HuH-7 (cell line): ENCODE data around the gene MACROD1.

ENCODE experiments used
- DNase-seq: peaks from one replicate; pipeline ENCODE4 v3.0.0; 2011; ENCODE audit warnings: low spot score

The MACROD1 gene

DNA sequence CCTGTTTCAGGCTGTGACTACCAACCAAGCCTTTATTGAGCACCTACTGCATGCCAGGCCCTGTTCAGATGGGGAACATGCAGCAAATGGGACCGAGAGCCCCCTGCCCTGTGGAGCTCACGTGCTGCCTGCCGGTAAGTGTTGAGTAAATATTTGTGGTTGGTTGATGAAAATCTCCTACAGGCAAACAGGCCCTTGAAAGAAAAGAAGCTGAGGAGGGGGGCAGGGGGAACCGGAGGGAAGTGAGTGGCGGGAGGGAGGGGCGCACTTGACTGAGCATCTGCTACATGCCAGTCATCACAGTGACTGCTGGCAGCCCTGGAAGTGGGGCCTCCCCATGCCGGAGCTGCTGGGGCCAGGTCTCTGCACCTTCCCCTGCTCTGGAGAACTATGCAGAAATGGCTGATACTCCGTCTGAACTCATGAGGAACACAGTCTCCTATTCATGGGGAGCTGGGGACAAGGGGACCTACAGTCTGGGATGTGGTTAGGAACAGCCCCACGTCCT, 34.2 kb downstream of the MACROD1 start:
- DNase-seq = peak; percentile 30

DNA sequence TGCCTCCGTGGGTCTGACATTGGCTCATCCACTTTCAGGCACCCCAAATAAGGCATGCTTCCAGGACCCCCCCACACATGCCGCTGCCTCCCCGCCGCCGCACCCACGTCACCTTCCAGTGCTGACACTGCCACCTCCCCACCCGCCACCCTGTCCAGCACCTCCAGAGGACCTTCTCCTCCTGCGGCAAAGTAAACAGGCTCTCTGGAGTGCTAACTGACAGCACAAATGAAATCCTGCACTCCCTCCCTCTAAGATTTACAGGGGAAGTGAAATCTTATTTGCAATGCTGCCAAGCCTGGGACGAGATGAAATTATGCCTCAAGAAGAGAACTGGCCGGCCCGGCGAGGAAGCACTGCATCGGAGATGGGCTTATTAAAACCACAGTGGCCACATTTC, 35.3 kb downstream of the MACROD1 start:
- no peak for DNase-seq

DNA sequence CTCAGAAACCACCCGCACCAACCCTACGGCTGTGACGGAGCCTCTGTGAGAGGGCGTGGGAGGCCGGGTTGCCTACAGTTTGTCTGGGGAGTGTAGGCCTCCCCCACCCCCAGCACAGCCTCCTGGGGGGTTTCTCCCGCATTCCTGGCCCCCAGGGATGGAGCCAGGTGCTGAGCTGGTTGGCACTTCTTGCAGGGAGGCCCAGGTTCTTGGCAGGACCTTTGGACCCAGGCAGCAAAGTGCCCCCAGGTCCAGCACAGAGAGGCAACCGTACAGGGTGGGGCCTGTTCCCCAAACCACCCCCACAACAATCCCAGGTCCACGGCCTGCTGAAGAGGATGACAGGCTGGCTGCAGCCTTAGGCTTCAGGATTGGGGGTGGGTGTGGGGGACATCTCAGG, 36.5 kb downstream of the MACROD1 start:
- no peak for DNase-seq

DNA sequence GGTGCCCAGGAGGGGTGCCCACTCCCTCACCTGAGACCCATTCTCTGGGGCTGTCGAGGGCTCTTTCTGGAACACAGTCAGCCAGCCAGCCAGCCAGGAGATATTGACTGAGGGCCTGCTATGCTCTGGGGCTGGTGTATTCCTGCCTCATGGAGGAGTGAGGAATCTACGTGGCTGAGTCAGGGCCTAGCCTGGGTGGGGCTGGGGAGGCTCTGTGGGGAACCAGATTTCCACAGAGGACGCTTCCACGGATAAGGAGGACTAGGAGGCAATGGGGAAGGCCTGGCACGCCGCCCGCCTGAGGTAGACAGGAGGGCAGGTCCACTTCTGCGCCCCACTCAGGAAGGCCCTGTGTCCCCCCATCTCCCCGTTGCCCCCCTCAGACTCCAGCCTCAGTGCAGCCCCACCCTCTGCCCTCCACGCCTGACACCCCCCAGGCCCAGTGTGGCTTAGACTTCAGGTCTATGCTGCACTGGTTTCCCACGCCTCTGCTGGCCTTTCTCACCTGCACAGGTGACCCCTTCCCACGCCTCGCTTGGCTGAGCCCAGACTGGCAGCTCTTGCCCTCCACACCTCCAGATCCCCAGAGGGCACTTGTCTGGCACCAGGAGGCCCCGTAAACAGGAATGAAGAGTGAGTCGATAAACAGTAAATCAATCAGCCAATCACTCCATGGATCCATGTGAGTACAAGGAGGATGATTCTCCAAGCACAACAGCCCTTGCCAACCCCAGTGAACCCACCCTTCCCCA, 37.5 kb downstream of the MACROD1 start:
- no peak for DNase-seq

DNA sequence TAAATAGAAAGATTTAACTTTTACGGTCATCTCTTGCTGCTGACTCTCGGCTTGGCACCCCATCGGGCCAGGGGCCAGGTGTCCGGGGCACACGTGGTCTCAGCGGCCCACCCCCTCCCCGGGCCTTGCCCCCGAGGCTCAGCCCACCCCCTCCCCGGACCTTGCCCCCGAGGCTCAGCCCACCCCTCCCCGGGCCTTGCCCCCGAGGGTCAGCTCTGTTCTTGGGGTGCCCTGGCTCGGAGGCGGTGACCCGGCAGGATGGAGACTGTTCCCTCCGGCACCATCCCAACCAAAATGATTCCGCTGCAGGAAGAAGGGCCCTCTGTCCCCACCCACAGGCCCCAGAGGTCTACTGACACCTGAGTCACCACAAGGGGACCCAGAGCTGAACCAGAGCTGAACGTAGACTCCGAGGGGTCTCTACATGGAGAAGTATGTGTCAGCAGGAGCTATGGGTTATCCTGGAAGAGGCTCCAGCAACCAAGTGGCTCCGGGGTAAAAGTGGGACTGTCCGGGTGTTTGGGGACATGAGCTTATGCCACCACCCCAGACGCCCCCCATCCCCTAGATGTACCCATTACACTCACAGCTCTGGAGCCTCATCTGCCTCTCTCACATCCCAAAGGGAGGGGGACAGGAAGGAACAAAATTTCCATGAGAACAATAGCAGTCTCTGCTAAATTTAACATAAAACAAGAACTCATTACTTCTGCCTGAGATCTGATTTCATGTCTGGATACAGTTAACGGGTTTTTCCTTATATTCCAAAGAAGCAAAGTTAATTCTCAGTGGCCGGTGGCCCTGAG, 38.4 kb downstream of the MACROD1 start:
- DNase-seq = no peak

DNA sequence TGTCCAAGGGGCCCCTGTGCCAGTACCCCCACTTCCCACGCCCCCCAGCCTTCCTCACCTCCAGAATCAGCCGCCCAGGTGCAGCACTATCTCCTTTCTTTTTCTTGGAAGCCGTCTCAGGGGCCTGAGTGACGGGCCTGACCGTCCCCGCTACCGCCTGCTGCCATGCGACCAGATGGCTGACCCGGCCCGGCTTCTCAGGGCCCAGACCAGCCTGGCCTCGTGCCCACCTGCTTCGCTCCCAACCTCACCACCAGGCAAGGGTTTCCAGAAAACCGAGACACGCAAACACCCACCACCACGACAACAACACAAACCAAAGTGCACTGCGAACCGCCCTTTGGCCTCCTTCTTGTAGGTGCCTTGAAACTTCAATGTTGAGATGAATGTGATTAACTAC, 39.1 kb downstream of the MACROD1 start:
- no peak for DNase-seq

DNA sequence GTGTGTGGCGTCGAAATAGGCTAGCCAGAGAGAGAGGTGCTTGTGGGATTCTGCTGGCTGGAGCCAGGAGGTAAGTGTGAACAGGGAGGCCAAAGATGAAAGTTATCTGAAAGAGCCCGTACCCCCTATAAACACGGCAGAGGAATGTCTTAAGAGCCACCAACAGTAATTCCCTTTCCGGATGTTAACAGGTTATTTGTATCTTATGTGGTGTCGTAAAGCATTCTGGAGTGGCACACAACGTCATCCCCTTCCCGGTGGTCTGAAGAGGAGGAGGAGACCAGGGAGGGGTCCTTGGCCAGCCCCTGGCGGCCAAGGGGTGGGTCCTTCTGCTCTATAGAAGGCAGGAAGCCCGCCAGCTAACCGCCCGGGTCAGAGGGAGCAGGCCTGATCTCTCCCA, 39.5 kb downstream of the MACROD1 start:
- DNase-seq = no peak

DNA sequence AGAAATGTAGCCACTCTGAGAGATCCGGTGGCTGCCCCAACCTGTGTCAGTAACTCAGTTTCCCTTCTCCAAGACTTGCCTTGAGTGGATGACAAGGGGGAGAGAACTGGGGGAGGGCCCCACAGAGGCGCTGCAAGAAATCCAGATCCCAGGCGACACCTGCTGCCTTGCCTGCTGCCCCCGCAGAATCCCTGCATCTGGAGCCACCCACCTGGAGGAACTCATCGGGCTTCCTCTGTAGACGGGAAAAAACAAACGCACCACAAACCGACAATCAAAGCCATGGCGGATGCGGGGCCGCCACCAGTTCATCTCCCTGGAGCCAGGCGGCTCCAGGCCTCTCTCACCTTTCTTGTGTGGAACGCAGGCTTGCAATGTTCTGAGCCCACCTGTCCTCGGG, 40.2 kb downstream of the MACROD1 start:
- no peak for DNase-seq

DNA sequence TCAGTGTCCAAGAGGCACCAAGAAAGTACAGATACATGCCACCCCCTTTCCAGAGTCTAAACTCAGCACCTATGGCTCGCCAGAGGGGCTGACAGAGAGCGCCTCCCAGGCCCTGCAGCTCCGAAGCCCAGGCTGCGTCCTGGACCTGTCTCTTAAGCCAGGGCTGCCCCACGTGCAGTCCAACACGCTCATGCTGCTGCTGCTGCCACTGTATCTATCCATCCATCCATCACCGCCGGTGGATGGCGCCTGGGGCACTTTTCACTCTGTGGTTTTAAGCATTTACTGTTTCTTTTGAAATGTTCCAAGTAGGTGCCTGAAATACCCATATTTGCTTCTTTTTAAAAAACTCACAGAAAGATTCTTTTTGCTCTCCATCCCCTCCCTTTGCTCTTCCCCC, 41.8 kb downstream of the MACROD1 start:
- DNase-seq = no peak

DNA sequence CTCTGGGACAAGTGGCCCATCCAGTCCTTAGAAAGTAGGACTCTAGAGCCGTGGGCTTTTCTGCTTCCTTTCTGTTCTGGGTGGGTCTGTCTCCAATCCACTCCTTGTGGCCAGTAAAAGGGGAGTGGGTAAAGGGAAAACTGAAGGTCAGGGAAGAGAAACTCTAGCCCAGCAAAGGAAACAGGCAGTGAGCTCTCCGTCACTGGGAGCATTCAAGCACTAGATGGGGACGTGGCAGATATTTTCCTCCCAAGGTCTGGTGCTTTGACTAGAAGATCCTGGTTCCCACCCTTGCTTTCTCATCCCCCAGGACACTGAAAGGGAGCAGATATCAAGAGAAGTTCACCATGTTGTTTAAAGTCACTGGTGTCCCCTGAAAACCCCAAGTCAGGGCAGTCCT, 42.2 kb downstream of the MACROD1 start:
- DNase-seq = no peak

DNA sequence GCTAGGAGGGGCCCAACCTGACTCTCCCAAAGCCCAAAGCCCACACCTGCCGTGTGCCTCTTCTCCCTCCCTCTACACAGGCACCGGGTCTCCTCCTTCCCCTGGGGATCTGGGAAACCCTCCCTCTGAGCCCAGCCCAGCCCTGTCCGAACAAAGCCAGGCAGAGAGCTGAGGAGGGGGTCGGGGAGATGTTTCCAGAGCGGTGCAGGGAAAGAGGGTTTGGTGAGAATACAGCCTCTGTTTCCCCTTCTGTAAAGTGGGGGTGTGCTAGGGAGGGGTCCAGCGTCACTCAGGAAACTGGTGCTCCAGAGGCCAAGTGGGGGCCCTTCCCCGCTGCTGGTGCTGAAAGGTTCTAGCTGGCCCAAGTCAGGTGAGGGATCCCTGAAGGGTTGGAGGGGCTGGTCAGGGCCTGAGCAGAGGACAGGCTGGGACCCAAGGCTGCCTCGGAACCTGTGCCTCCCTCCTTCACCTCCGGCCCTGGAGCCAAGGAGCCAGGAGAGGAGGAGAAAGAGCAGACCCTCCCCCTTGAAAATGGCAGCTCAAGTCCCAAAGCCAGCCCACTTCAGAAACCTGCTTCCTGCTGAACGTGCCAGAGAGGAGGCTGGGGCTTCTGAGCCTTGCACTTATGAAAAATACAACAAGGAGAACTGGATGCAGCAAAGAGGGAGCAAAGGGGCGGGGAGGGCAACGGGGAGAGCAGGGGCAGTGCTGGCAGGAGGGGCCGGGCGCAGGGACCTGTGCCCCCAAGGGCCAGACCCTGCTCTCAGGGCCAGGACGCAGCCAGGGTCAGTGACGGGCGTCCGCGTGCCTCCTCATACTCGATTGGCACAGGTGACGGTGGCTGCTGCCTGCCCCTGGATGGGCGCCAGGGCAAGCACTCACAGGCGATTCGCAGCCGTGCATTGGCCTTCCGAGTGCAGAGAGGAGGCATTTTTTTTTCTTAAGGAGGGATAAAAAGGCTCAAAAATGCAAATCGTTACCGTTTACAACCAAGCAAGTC, 43.2 kb downstream of the MACROD1 start:
- no peak for DNase-seq

DNA sequence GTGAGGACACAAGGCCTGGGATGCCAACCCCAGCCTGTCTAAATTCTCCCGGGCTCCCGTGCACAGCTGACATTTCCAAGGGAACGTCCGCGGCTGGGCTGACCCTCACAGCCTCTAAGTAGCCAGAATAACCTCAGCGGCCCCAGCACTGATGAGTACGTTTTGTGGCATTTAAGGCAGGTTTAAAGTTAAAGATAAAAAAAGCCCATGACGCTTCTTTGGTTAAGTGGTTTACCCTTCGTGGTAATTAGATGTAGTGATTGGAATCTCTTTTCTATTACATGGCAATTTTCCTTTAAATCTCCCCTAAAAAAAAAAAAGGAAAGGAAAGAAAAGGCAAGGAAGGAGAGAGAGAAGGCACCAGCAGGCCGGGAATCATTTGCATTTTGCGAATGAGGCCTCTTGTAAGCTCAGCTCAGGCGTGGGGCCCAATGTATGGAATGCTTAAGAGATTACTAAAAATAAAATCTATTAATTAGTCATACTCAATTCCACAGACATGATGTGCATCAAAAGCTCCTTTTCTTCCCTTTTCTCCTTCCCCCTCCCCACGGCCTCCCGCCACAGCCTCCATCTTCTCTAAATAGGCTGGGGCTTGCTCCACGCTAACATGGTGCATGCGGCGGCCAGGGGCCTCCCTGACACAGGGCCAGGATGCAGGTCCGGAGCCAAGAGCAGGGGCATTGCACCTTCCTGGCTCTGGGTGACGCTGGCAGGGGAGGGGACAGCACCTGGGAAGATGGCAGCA, 44.1 kb downstream of the MACROD1 start:
- DNase-seq = no peak

DNA sequence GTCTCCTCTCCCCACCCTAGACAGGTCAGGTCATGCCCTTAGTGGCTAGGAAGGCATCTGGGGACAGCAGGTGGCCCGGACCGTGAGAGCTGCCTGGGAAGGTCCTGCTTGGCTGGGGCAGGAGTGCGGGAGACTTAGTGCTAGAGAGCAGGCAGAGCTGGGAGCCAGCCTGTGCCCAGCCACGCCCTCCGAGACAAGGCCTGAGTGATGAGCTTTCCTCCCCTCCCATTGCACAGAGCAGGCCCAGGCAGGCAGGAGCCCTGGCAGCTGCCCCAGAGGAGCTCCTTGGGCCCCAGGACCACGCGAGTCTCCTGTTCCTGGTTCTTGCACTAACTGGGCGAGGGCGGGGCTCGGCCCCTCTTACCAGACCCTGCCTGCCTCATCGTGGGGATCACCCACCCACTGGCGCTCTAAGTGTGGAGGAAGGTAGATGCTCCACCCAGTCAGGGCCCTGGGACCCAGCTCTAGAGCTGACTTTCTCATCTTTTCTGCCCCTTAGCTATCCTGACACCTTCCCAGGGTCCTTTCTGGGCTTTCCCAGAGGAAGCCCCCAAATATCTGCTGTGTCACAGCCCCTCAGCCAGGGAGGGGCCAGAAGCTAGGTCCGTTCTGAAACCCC, 44.9 kb downstream of the MACROD1 start:
- DNase-seq = no peak

DNA sequence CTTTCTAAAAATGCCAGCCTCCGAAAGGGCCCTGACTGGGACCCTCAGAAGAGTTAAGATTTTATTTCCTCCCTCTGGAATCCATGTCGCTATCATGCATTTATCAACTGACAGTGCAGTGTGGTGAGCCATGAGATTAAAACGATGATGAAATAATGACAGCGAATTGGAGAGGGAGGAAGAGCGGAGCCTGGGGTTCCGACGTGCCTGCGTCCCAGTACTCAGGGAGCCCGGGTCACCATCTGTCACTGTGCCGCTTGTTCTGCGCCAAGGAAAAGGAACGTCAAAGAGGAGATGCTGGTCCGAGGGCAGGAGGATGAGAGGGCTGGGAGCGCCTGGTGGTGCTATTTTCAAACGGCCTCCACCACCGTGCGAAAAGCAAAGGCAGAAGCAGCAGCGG, 46.2 kb downstream of the MACROD1 start:
- DNase-seq = no peak

DNA sequence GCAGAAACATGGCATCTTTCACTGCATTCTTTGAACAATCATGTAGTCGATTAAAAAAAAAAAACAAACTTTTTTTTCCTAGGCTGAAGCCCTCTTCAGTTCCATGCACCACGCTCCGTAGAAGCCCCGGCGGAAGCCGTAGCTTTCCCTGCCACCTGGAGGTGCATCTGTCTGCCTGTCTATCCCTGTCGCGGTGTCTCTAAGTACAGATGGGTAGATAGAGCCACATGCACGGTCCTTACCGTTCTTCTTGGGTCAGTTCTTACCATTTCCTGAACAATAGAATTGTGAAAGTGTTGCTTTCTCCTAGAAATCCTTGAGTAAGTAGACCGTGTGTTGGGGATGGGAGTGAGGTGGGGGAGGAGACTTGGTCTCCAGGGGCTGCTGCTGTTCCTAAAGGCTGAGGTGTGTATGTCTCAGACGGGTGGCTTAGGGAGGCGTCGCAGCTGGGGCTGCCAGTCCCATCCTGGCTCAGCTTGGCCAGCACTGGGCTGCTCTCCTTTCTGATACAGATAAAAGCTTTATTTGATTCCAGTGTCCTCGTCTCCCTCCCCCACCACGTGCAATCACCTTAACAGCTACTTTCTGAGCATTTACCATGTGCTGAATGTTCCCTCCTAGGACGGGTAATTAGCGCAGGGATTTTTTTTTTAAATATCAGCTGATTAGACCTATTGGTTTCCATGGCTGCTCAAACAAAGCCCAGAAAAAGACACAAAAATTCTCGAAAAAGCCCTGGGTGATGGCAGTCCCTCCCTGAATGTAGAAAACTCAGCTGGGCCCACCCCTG, 46.8 kb downstream of the MACROD1 start:
- no peak for DNase-seq

DNA sequence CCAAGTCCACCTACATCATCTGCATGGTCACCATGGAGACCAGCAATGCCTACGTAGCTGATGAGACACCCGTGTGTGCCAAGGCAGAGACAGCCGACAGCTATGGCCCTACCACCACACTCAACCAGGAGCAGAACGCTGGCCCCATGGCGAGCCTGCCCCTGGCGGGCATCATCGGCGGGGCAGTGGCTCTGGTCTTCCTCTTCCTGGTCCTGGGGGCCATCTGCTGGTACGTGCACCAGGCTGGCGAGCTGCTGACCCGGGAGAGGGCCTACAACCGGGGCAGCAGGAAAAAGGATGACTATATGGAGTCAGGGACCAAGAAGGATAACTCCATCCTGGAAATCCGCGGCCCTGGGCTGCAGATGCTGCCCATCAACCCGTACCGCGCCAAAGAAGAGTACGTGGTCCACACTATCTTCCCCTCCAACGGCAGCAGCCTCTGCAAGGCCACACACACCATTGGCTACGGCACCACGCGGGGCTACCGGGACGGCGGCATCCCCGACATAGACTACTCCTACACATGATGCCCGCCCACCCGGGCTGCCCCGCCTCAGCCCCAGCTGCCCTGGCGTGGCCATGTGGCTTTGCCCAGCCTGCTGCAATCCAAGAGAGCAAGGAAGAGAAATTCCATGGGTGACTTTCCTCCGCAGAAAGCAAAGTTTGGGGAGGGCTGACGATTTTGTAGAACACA, 48.0 kb downstream of the MACROD1 start:
- DNase-seq = no peak

DNA sequence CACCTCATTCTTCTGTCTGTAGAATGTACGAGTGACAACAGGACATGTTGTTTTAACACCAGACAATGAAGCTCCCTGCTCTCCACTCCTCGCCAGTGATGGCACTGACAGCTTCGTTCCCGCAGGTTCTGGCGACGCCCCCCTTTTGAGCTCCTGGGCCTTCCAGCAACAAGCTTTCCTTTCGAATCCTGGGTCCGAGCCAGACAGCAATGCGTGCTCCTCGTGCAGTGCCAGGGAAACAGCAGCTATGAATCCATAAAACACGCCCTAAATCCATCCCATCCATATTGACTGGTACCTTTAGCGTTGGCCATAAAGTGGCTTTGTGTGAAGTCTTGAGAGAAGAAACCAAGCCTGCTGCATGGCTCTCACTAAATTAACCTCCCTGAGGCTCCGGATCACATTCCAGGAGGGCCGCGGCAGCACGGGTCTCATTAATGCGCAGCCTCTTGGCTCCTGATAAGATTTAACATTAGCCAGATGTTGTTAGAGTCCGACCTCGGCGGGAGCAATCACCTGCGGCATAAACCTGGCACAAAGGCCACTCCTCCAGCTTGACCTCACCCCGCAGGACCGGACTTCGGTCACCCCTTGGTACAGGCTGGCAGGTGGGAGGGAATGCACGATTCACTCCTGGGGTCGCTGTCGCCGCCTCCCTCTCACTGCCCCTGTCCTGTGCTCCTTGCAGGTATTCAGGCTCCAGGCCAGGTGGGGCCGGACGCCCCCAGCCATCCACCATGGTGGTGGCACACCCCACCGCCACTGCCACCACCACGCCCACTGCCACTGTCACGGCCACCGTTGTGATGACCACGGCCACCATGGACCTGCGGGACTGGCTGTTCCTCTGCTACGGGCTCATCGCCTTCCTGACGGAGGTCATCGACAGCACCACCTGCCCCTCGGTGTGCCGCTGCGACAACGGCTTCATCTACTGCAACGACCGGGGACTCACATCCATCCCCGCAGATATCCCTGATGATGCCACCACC, 50.1 kb downstream of the MACROD1 start:
- no peak for DNase-seq

DNA sequence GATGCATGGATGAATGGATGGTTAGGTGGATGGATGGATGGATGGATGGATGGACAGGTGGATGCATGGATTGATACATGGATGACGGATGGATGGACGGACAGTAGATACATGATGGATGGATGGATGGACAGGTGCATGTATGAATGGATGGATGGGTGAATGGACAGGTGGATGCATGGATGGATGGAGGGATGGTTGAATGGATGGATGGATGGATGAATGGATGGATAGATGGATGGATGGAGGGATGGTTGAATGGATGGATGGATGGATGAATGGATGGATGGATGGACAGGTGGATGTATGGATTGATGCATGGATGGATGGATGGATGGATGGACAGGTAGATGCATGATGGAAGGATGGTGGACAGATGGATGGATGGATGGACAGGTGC, 51.7 kb downstream of the MACROD1 start:
- DNase-seq = no peak
